Measurements from ENCODE around the gene EIF4G2.

DNA sequence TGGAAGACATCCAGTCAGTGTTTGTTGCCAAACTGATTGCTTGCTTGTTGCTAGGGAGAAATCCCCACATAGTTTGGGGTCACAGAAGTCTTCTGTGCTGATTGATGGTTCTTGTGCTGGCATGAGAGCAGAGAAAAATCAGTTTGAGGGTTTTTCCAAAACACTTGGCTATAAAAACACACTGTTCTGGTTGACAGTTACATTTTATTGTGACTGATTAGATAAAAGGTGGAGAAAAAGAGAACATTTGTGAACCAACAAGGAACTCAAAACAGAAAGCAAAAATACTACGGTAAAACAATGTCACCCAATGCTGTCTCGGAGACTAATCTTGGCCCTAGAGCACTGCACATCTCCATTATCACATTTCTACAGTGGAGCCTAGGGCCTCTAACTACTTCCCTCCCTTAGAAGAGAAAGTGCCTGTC lies 14.4 kb upstream of the EIF4G2 start:
- TF ChIP-seq, protein P1, sequence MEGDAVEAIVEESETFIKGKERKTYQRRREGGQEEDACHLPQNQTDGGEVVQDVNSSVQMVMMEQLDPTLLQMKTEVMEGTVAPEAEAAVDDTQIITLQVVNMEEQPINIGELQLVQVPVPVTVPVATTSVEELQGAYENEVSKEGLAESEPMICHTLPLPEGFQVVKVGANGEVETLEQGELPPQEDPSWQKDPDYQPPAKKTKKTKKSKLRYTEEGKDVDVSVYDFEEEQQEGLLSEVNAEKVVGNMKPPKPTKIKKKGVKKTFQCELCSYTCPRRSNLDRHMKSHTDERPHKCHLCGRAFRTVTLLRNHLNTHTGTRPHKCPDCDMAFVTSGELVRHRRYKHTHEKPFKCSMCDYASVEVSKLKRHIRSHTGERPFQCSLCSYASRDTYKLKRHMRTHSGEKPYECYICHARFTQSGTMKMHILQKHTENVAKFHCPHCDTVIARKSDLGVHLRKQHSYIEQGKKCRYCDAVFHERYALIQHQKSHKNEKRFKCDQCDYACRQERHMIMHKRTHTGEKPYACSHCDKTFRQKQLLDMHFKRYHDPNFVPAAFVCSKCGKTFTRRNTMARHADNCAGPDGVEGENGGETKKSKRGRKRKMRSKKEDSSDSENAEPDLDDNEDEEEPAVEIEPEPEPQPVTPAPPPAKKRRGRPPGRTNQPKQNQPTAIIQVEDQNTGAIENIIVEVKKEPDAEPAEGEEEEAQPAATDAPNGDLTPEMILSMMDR (IDR thresholded peaks at IDR 0.05 in 4 of 5, conservative IDR thresholded peaks at IDR 0.05 in 1 of 5) = no peak
- no peak for TF ChIP-seq POLR2A (IDR thresholded peaks at IDR 0.05)

Data from gastrocnemius medialis (tissue), 4 donors.